Measurements from ENCODE around the gene RNF150.

The RNF150 gene

GRCh38 chr4:140893939-140894338 lies 239.3 kb downstream of the RNF150 start:
- H3K4me1 Mint-ChIP-seq, result no peaks in the 10 kb centered on the region
- H3K9me3 Mint-ChIP-seq, result no peaks in the 10 kb centered on the region

DNA sequence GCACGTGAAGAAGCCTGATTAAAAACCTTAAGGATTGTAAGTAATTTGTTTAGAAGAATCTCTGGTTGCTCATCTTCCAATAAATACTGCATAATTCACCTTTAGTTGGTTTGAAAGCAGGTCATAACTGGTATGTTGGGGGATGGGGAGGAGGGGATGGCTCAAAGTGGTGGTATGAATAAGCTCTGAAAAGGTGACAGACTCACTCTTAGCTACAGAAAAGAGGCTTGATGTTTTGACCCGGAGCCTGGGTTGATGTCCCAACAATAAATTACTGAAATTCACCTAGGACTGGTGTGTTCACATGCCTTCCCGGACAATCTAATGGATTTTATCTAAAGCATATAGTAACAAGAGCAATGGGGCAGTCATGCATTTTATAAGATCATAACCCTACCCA lies 245.2 kb downstream of the RNF150 start:
- Mint-ChIP-seq H3K27ac (no peak overlapping the region), H3K27me3 (ENCODE audit: low read depth, poor library complexity) (peaks cover 5% of the 10 kb centered on the region), H3K9me3 (peaks cover 17% of the 10 kb centered on the region), H3K4me1 (no peaks in the 10 kb centered on the region), H3K36me3 (ENCODE audit: low read depth) (peaks cover 14% of the 10 kb centered on the region), H3K4me3 (no peak overlapping the region)
- no peak for TF ChIP-seq CTCF (IDR thresholded peaks at IDR 0.05)
- DNase-seq, result no peak

More at GRCh38 chr4:140893939-140894338, 239.3 kb downstream of the RNF150 start:
- no peaks in the 10 kb centered on the region for H3K36me3 Mint-ChIP-seq (ENCODE audit: low read depth)
- no peak for TF ChIP-seq CTCF (IDR thresholded peaks at IDR 0.05)
- H3K27me3 Mint-ChIP-seq (ENCODE audit: low read depth, poor library complexity), result peaks cover 5% of the 10 kb centered on the region
- no peak overlapping the region for H3K27ac Mint-ChIP-seq
- no peak overlapping the region for H3K4me3 Mint-ChIP-seq
- DNase-seq, result no peak

- Mint-ChIP-seq H3K9me3 (peaks cover 23% of the 10 kb centered on the region), H3K4me1 (no peaks in the 10 kb centered on the region), H3K27me3 (ENCODE audit: low read depth, poor library complexity) (peaks cover 5% of the 10 kb centered on the region), H3K36me3 (ENCODE audit: low read depth) (peaks cover 19% of the 10 kb centered on the region), H3K27ac (peak overlapping the region; percentile 17), H3K4me3 (no peak overlapping the region)
- TF ChIP-seq CTCF (IDR thresholded peaks at IDR 0.05), result no peak
- no peak for DNase-seq
Observed at GRCh38 chr4:140887467-140887866, 245.8 kb downstream of the RNF150 start.

- Mint-ChIP-seq H3K4me3 (no peak overlapping the region), H3K27me3 (ENCODE audit: low read depth, poor library complexity) (peaks cover 3% of the 10 kb centered on the region), H3K36me3 (ENCODE audit: low read depth) (peaks cover 32% of the 10 kb centered on the region), H3K9me3 (peaks cover 47% of the 10 kb centered on the region), H3K4me1 (no peaks in the 10 kb centered on the region), H3K27ac (no peak overlapping the region)
- peak; percentile 44 for DNase-seq
- peak; percentile 53 for TF ChIP-seq CTCF (IDR thresholded peaks at IDR 0.05)
Observed at GRCh38 chr4:140884431-140885058, 248.7 kb downstream of the RNF150 start.

DNA sequence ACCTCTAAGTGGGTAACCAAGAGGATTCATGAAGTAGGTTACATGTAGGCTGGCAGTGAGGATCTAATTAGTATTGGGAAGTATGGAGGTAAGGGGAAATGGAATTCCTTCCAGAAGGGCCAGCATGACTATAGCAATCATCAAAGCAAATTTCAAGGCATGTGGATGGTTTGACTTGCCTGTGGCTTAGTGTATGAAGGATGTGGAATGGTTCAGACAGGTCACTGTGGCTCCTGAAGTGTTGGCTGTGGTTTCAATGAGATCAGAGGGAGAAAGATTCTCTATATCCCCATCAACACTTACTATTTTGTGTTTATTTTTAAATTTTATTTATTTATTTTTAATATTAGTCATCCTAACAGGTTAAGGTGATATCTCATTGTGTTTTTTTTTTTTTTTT lies 255.5 kb downstream of the RNF150 start:
- Mint-ChIP-seq H3K27me3 (ENCODE audit: low read depth, poor library complexity) (peaks cover 3% of the 10 kb centered on the region), H3K4me3 (no peak overlapping the region), H3K27ac (no peak overlapping the region), H3K9me3 (peaks cover 47% of the 10 kb centered on the region), H3K36me3 (ENCODE audit: low read depth) (peaks cover 25% of the 10 kb centered on the region), H3K4me1 (peaks cover 5% of the 10 kb centered on the region)
- TF ChIP-seq CTCF (IDR thresholded peaks at IDR 0.05), result no peak
- no peak for DNase-seq
